Kidney epithelial cell (primary cell): ENCODE data around the gene TBC1D4. TPM values are rescaled to one million over a fixed set of nuclear protein-coding genes. Genes with fewer than 3 reads are reported as not detected.
"Not testable (repeated sequence)": the region's sequence is repeated elsewhere in the genome, so short reads cannot be mapped to it uniquely, and the experiment has no call there.

Experiments
- DNase-seq: peaks from one replicate; pipeline ENCODE4 v3.0.0-alpha.2; 2010; ENCODE audit warnings: low read depth
- H3K27me3 ChIP-seq: 2 replicates; pipeline ENCODE4 v1.6.0; 2011; ENCODE audit warnings: low read length; ENCODE audit not compliant: control insufficient read depth, insufficient read depth
- H3K36me3 ChIP-seq: 2 replicates; pipeline ENCODE4 v1.5.1; 2011; ENCODE audit warnings: low read length; ENCODE audit not compliant: control insufficient read depth, insufficient read depth
- H3K4me3 ChIP-seq: 2 replicates; pipeline ENCODE4 v1.5.1; 2011; ENCODE audit warnings: low read depth, mild to moderate bottlenecking, control low read depth, low read length
- CTCF ChIP-seq: IDR thresholded peaks from 2 replicates; pipeline ENCODE4 v1.5.1; 2011; ENCODE audit warnings: mild to moderate bottlenecking, moderate library complexity, low read length, control low read depth, inconsistent platforms; ENCODE audit not compliant: insufficient read depth, poor library complexity, severe bottlenecking
- total RNA-seq: library from RNA; depleted of rRNA; stranded (reverse); fragments of >200 nt; gene quantifications from 2 replicates; pipeline ENCODE4 v1.2.3, GENCODE V29; 2015

Gene TBC1D4
- total RNA-seq, 1 donor from 2014 or later: 8.6 TPM

GRCh38 chr13:75250526-75251178 lies 231.3 kb downstream of the TBC1D4 start:
- Histone ChIP-seq H3K36me3 (no peaks in the 10 kb centered on the region), H3K27me3 (no peaks in the 10 kb centered on the region), H3K4me3 (no peak overlapping the region)
- DNase-seq: no peak
- TF ChIP-seq CTCF: no peak

GRCh38 chr13:75245578-75245977 lies 236.4 kb downstream of the TBC1D4 start:
- H3K4me3 ChIP-seq, H3K36me3 ChIP-seq, DNase-seq, H3K27me3 ChIP-seq: not testable (repeated sequence)

GRCh38 chr13:75240240-75240639 lies 241.7 kb downstream of the TBC1D4 start:
- not testable (repeated sequence) for H3K4me3 ChIP-seq, DNase-seq, H3K27me3 ChIP-seq, H3K36me3 ChIP-seq

GRCh38 chr13:75236774-75237173 lies 245.2 kb downstream of the TBC1D4 start:
- DNase-seq: no peak
- H3K27me3 ChIP-seq: no peaks in the 10 kb centered on the region
- no peak overlapping the region for H3K4me3 ChIP-seq
- TF ChIP-seq CTCF: no peak
- no peaks in the 10 kb centered on the region for H3K36me3 ChIP-seq

Other genes starting within 250 kb of the TBC1D4 start
- 60.9 and 155 TPM in 2 replicates for gene COMMD6, start 55.7 kb upstream of the TBC1D4 start, total RNA-seq
- gene UCHL3, start 67.6 kb upstream of the TBC1D4 start, total RNA-seq: 75.5 and 78.6 TPM in 2 replicates
- gene LMO7, start 154.2 kb upstream of the TBC1D4 start, total RNA-seq: 12.3 and 20.1 TPM in 2 replicates